HepG2 (cell line): ENCODE measurements around the gene SLC6A6. TPM values are rescaled to one million over a fixed set of nuclear protein-coding genes. Genes with fewer than 3 reads are reported as not detected.

Experiments used
- ATAC-seq: fragments of 200-7000 bp; cut with Tn5 transposase; 3 replicates; pipeline ENCODE4 v1.9.1; 2020; ENCODE audit warnings: mild to moderate bottlenecking, moderate library complexity
- BruUV-seq: library from RNA; stranded (reverse); fragments of 400-500 nt; replicated peaks from 2 replicates; lab custom pipeline; 2021; lab: Mats Ljungman, UMichigan
- CTCF ChIA-PET: fragments of 300-600 bp; formaldehyde crosslinking; extraction: SDS; loops from one replicate; lab custom pipeline; 2021; ENCODE audit warnings: low total read pairs, inconsistent platforms, low intra/inter-chr PET ratio; lab: Yijun Ruan, JAX
- POLR2A ChIA-PET: fragments of 350-600 bp; sonication (Branson Sonifier 250); formaldehyde crosslinking; loops from one replicate; lab custom pipeline; 2020; ENCODE audit warnings: antibody characterized with exemption, inconsistent platforms; lab: Yijun Ruan, JAX
- DNase-seq: peaks from one replicate; pipeline ENCODE4 v3.0.0-alpha.2; 2015; ENCODE audit warnings: low spot score
- FAIRE-seq: peaks from 3 replicates; lab custom pipeline; 2011; peaks lifted over from hg19 to GRCh38; lab: Jason Lieb, UNC
- H2AFZ ChIP-seq: one replicate; pipeline ENCODE4 v1.6.1; 2011; ENCODE audit warnings: low read length, inconsistent platforms
- H3K27ac ChIP-seq: fragments of 300-600 bp; 3 replicates; pipeline ENCODE4 v1.8.0; 2011; ENCODE audit warnings: mixed run types, mild to moderate bottlenecking, mixed read lengths, low read length, inconsistent platforms; ENCODE audit not compliant: insufficient read depth; ENCODE audit errors: extremely low read length
- H3K27me3 ChIP-seq, 2 experiments: fragments of 200-600 bp in 1 of 2; 2 replicates in 1 of 2; 3 replicates in 1 of 2; pipeline versions ENCODE4 v1.6.0 to v1.8.0; 2011; ENCODE audit warnings: low read length in 2 of 2, mild to moderate bottlenecking in 2 of 2, moderate library complexity in 2 of 2, inconsistent platforms in 1 of 2; ENCODE audit not compliant: insufficient read depth in 2 of 2, control insufficient read depth in 1 of 2
- H3K36me3 ChIP-seq, 2 experiments: fragments of 200-600 bp in 1 of 2; replicated peaks in 1 of 2; 2 replicates in 1 of 2; 3 replicates in 1 of 2; pipeline versions ENCODE4 v1.5.1 to v1.8.0; 2011; ENCODE audit warnings: low read length in 2 of 2, inconsistent platforms in 1 of 2; ENCODE audit not compliant: insufficient read depth in 2 of 2, control insufficient read depth in 1 of 2
- H3K4me1 ChIP-seq: 2 replicates; pipeline ENCODE4 v1.5.1; 2012; ENCODE audit warnings: low read length, inconsistent platforms; ENCODE audit not compliant: insufficient read depth
- H3K4me2 ChIP-seq: 2 replicates; pipeline ENCODE4 v1.6.0; 2011; ENCODE audit warnings: low read depth, low read length, inconsistent platforms
- H3K4me3 ChIP-seq, 3 experiments: fragments of 200-600 bp in 1 of 3; sonication (generic), shearing (Covaris generic) in 1 of 3; replicated peaks in 1 of 3; 2 replicates each; pipeline ENCODE4 v1.5.1; 2011 to 2016; ENCODE audit warnings: low read length in 3 of 3, inconsistent platforms in 2 of 3, low read depth in 2 of 3, mild to moderate bottlenecking in 2 of 3, control low read depth in 1 of 3, mixed read lengths in 1 of 3; ENCODE audit not compliant: insufficient read depth in 1 of 3
- H3K79me2 ChIP-seq: one replicate; pipeline ENCODE4 v1.6.1; 2011; ENCODE audit warnings: low read length, inconsistent platforms; ENCODE audit not compliant: insufficient read depth
- H3K9ac ChIP-seq: 2 replicates; pipeline ENCODE4 v1.6.0; 2011; ENCODE audit warnings: mild to moderate bottlenecking, low read depth, low read length, inconsistent platforms; ENCODE audit not compliant: insufficient read depth
- H3K9me3 ChIP-seq: 2 replicates; pipeline ENCODE4 v1.5.1; 2012; ENCODE audit warnings: mild to moderate bottlenecking, low read length
- H4K20me1 ChIP-seq: 2 replicates; pipeline ENCODE4 v1.6.0; 2011; ENCODE audit warnings: inconsistent platforms, mild to moderate bottlenecking, low read length, moderate library complexity; ENCODE audit not compliant: insufficient read depth
- FOXA1 ChIP-seq, 2 experiments: fragments of 450-650 bp in 1 of 2; sonication (generic) in 1 of 2; formaldehyde crosslinking in 1 of 2; IDR thresholded peaks; 2 replicates each; pipeline versions ENCODE4 v1.4.0 to v1.6.1; 2016 to 2020; ENCODE audit warnings: missing genetic modification reagents in 1 of 2
- FOXA3 ChIP-seq: IDR thresholded peaks from 2 replicates; pipeline ENCODE4 v1.6.1; 2016; ENCODE audit warnings: missing genetic modification reagents, missing compliant biosample characterization
- GFI1 ChIP-seq: sonication (generic); formaldehyde crosslinking; IDR thresholded peaks from 2 replicates; pipeline ENCODE4 v1.5.0; 2020; ENCODE audit warnings: missing genetic modification reagents, mild to moderate bottlenecking, borderline replicate concordance
- MIER3 ChIP-seq: IDR thresholded peaks from 2 replicates; pipeline ENCODE4 v1.6.1; 2016; ENCODE audit warnings: missing compliant biosample characterization, borderline replicate concordance
- NCOA5 ChIP-seq: sonication (generic); formaldehyde crosslinking; IDR thresholded peaks from 2 replicates; pipeline ENCODE4 v1.4.0; 2020; ENCODE audit warnings: missing genetic modification reagents
- NFKB2 ChIP-seq: sonication (generic); formaldehyde crosslinking; IDR thresholded peaks from 2 replicates; pipeline ENCODE4 v1.4.0; 2020; ENCODE audit warnings: missing genetic modification reagents, borderline replicate concordance
- NRL ChIP-seq: sonication (generic); formaldehyde crosslinking; IDR thresholded peaks from 2 replicates; pipeline ENCODE4 v1.5.0; 2020; ENCODE audit warnings: missing genetic modification reagents, mild to moderate bottlenecking, moderate library complexity, borderline replicate concordance
- PHF21A ChIP-seq: sonication (generic); formaldehyde crosslinking; IDR thresholded peaks from 2 replicates; pipeline ENCODE4 v1.5.0; 2020; ENCODE audit warnings: mild to moderate bottlenecking, missing genetic modification reagents
- PTBP1 ChIP-seq: fragments of 200-400 bp; formaldehyde crosslinking; IDR thresholded peaks from 2 replicates; pipeline ENCODE4 v1.6.1; 2018; ENCODE audit warnings: low read length, low read depth; ENCODE audit not compliant: poor library complexity, severe bottlenecking
- RARG ChIP-seq: sonication (generic); formaldehyde crosslinking; IDR thresholded peaks from 2 replicates; pipeline ENCODE4 v1.4.0; 2020; ENCODE audit warnings: low read depth, mild to moderate bottlenecking, missing genetic modification reagents
- SAP130 ChIP-seq: IDR thresholded peaks from 2 replicates; pipeline ENCODE4 v1.6.1; 2016; ENCODE audit warnings: low read depth
- SMAD3 ChIP-seq: sonication (generic); formaldehyde crosslinking; IDR thresholded peaks from 2 replicates; pipeline ENCODE4 v1.4.0; 2020; ENCODE audit warnings: missing genetic modification reagents
- SP4 ChIP-seq: sonication (generic); formaldehyde crosslinking; IDR thresholded peaks from 2 replicates; pipeline ENCODE4 v1.8.1; 2023; ENCODE audit warnings: mild to moderate bottlenecking, missing genetic modification reagents
- XRCC5 ChIP-seq: fragments of 200-400 bp; formaldehyde crosslinking; optimal IDR thresholded peaks from 2 replicates; pipeline ENCODE3; 2017; ENCODE audit warnings: mild to moderate bottlenecking, low read length
- ZMYM2 ChIP-seq: sonication (generic); formaldehyde crosslinking; IDR thresholded peaks from 2 replicates; pipeline ENCODE4 v1.8.0; 2022; ENCODE audit warnings: mild to moderate bottlenecking, missing genetic modification reagents
- ZNF205 ChIP-seq: IDR thresholded peaks from 2 replicates; pipeline ENCODE4 v1.6.1; 2018; ENCODE audit warnings: missing biosample characterization, missing genetic modification reagents
- ZNF225 ChIP-seq: sonication (generic); formaldehyde crosslinking; IDR thresholded peaks from 2 replicates; pipeline ENCODE4 v1.4.0; 2020; ENCODE audit warnings: mild to moderate bottlenecking, missing genetic modification reagents
- WGBS: methylation state at CpG from one replicate; pipeline ENCODE4 v1.1.6; 2017; ENCODE audit warnings: low lambda C conversion rate; 5-methylcytosine and 5-hydroxymethylcytosine counted together
- in situ Hi-C: cut with HindIII; loops from 2 replicates; pipeline ENCODE4 v1.10.0; 2017; ENCODE audit warnings: low pct_unique_long_range_greater_than_20kb; ENCODE audit not compliant: extremely low pct_ligation_motif_present
- intact Hi-C: fragments of 100-400 bp; cut with micrococcal nuclease; formaldehyde crosslinking; loops from one replicate; pipeline ENCODE4 v1.10.0; 2022; ENCODE audit not compliant: unreplicated experiment
- polyA plus RNA-seq, 8 experiments: library from polyadenylated mRNA; depleted of rRNA in 3 of 8; stranded (reverse) in 7 of 8; unstranded in 1 of 8; fragments of >200 nt; fragmentation: Illumina TruSeq in 4 of 8; extraction: Trizol in 4 of 8; gene quantifications; 2 replicates each; pipeline versions ENCODE4 v1.2.1 to v1.2.3, GENCODE V29; 2011 to 2016; ENCODE audit warnings: low read depth in 4 of 8, missing spikeins in 1 of 8, mixed read lengths in 1 of 8; ENCODE audit not compliant: insufficient read depth in 1 of 8
- total RNA-seq, 5 experiments: library from RNA; depleted of rRNA; stranded (reverse); fragments of >200 nt; fragmentation: Illumina TruSeq; extraction: Trizol; gene quantifications; 2 replicates each; pipeline ENCODE4 v1.2.3, GENCODE V29; 2016; ENCODE audit warnings: low read depth in 1 of 5

The SLC6A6 gene
- total and polyA plus RNA-seq, 2 of the 13 experiments (the other 11 are each of a cell fraction or from before 2014, with no cell fraction given), result 14.1 to 20.7 TPM

- no peak for TF ChIP-seq XRCC5
- no peak for TF ChIP-seq ZMYM2
- no peak for TF ChIP-seq PTBP1
- TF ChIP-seq RARG (CRISPR knock-in tag), result no peak
- no peak for TF ChIP-seq PHF21A (CRISPR knock-in tag)
- no peak for TF ChIP-seq MIER3 (CRISPR knock-in tag)
- TF ChIP-seq NCOA5 (CRISPR knock-in tag), result no peak
- TF ChIP-seq SP4, result no peak
- no peak for TF ChIP-seq NFKB2
- TF ChIP-seq SMAD3 (CRISPR knock-in tag), result no peak
These were observed 3.2 kb downstream of the SLC6A6 start (continued) for GRCh38 chr3:14405360-14406238.

DNA sequence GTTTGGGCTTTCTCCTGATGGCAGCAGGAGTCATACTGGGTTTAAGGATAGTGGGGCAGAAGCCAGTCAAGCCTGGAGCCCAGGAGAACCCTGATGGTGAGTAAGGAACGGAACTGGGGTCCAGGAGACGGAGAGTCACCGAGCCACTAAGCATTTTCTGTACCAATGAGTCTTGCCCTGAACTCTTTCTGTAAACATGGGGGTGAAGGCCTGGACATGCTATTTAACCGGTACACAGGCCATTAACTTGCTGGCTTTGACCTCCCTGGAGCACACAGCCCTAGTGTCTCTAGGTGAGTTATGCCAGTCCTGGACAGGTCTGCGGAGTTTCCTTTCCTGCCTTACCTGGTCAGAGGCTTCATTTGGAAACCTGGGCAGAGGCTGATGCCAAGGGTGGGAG, 3.9 kb downstream of the SLC6A6 start:
- ChIA-PET CTCF (no interaction called here), POLR2A (interaction anchor here (1.5 kb wide), 1 partner anchor 9 kb away, joined by 3 read pairs; no protein-coding TSS in a partner anchor)
- Histone ChIP-seq H3K4me1 (peaks cover 37% of the 10 kb centered on the region), H2AFZ (no peak overlapping the region), H3K9me3 (no peaks in the 10 kb centered on the region), H3K4me3 (no peak overlapping the region), H3K27me3 (no peaks in the 10 kb centered on the region; a peak in 1 of 5 replicates), H3K4me2 (peak overlapping the region; percentile 20; the same call in 1 of the 2 replicates), H3K79me2 (peaks cover 44% of the 10 kb centered on the region), H3K27ac (peak overlapping the region; percentile 21), H3K9ac (no peak overlapping the region), H3K36me3 (peaks cover 0 to 17% of the 10 kb centered on the region in 2 experiments; a peak in 2 of 5 replicates), H4K20me1 (no peaks in the 10 kb centered on the region; the same call in 1 of the 2 replicates)
- intact Hi-C loops (no loop called here), in situ Hi-C loops (no loop called here)
- ATAC-seq, result no peak
- TF ChIP-seq SAP130 (CRISPR knock-in tag) (no peak), NRL (CRISPR knock-in tag) (no peak), GFI1 (CRISPR knock-in tag) (no peak), FOXA1 (IDR thresholded peaks at IDR 0.05) (no peak), FOXA1 (CRISPR knock-in tag; IDR thresholded peaks at IDR 0.05) (0 out of 2 replicates have a peak, but pooled peaks have one; percentile 6), ZNF205 (peak; percentile 98), ZNF225 (CRISPR knock-in tag) (no peak), FOXA3 (CRISPR knock-in tag) (0 out of 2 replicates have a peak, but pooled peaks have one; percentile 25)
- FAIRE-seq, result no peak
- WGBS, result 81% methylated on average over 2 of the region's 5 CpGs
- DNase-seq, result no peak
- BruUV-seq, result no TSS peak
